GM18870 (cell line): ENCODE results near the gene SNX24.
A peak's percentile ranks its signal among the peaks of the same experiment; 100 is the strongest.
"Not testable (repeated sequence)": the region's sequence is repeated elsewhere in the genome, so short reads cannot be mapped to it uniquely, and the experiment has no call there.

ENCODE experiments used
- ATAC-seq: cut with Tn5 transposase; IDR thresholded peaks from one replicate; pipeline ENCODE4 v1.9.1; 2021; ENCODE audit warnings: moderate library complexity; ENCODE audit not compliant: unreplicated experiment

SNX24 gene

GRCh38 chr5:122959740-122960445, 114.5 kb downstream of the SNX24 start:
- ATAC-seq: no peak

DNA sequence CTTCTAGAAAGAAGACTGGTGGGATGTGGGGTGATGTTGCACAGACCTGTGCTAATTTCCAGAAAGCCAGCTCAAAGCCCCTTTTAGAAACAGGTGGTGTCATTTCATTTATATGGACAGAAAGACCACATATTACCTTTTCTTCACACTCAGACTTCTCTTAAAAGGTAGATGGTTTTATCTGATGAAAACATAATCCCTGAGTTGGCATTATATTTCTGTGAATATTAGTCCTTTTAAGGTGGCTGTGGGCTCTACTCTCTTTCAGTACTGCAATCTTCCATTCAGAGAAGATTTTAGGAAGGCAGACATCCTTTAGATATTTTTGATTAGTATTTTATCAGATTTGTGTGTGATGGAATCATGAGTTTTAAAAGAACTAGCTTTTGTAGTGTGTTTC, 117.9 kb downstream of the SNX24 start:
- ATAC-seq: no peak

GRCh38 chr5:122965111-122965510, 119.7 kb downstream of the SNX24 start:
- ATAC-seq: no peak

DNA sequence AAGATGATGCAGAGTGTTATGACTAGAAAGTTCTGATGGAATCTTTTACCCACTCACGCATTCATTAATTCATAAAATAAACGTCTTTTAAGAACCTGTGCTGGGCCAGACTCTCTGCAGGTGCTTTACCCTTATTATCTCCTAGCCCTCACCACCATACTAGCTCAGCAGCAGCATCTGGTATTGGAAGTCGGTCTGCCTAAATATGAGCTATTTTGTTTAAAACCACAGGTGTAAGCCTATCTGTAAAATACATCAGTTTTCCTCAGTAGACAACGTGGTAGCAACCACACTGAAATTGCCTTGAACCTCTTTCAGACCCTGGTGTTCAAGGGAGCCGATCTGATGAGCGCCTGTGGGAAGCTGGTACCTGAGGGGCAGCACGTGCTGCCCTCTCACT, 121.7 kb downstream of the SNX24 start:
- ATAC-seq: no peak

- ATAC-seq: peak; percentile 95
Measured at GRCh38 chr5:122967625-122968024, 122.2 kb downstream of the SNX24 start.

DNA sequence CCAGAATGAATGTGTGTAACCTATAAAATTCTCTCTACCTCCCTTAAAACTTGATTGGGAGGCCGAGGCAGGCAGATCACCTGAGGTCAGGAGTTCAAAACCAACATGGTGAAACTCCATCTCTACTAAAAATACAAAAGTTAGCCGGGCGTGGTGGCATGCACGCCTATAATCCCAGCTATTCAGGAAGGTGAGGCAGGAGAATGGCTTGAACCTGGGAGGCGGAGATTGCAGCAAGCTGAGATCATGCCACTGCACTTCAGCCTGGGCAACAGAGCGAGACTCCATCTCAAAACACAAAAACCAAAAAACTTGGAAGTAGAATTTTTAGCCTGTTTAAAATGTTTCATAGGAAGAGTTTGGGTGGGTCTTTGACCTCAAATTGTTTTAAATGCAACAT, 122.6 kb downstream of the SNX24 start:
- not testable (repeated sequence) for ATAC-seq

- ATAC-seq: no peak
Measured at GRCh38 chr5:122971333-122971732, 125.9 kb downstream of the SNX24 start.

DNA sequence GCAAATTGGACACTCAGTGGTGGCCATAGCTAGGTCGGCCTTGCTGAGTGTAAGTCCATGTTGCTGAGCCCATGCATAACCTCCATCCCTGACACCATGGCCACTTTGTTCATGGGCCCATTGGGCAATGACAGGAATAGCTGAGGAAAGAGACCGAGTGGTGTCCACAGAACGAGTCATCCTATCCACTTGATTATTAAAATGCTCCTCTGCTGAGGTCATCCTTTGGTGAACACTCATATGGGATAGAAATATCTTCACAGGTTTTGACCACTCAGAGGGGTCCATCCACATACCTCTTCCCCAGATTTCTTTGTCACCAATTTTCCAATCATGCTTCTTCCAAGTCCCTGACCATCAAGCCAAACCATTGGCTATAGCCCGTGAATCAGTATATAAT, 127.5 kb downstream of the SNX24 start:
- no peak for ATAC-seq

DNA sequence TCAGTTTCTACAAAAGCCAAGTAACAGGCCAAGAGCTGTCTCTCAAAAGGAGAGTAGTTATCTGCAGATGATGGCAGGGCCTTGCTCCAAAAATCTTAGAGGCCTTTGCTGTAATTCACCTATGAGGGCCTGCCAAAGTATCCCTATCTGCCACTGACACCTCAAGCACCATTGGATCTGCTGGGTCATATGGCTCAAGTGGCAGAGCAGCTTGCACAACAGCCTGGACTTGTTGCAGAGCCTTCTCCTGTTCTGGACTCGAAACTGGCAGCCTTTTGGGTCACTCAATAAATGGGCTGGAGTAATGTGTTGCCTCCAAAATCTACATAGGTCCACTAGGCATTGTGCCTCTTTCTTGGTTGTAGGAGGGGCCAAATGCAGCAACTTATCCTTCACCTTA, 128.3 kb downstream of the SNX24 start:
- not testable (repeated sequence) for ATAC-seq

DNA sequence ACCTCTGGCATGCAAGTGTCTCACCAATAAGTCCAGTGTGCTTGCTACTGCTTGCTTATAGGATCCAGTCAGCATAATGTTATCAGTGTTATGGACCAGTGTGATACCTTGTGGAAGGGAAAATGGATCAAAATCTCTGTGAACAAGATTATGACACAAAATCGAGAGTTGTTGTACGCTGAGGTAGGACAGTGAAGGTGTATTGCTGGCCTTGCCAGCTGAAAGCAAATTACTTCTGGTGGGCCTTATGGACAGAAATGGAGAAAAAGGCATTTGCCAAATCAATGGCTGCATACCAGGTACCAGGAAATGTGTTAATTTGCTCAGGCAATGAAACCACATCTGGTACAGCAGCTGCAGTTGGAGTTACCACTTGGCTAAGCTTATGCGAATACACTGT, 128.8 kb downstream of the SNX24 start:
- ATAC-seq: not testable (repeated sequence)

DNA sequence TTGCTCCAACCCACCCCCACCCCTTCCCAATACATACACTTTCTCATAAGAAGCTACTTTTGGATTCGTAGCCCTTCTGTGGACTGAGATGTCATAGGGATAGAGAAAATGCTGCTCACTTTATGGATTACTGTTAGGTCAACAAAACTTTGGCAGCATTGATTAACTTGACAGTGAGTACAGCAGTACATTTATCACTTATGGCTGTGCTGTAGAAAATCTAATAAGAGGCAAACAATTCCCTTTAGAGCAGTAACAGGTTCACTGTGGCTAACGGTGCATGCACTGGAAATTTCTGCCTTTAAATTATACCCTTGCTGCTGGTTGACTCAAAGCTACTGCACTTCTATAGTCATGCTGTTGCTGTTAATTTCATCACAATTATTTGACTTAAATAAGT, 131.9 kb downstream of the SNX24 start:
- ATAC-seq: no peak

GRCh38 chr5:122978068-122978467, 132.7 kb downstream of the SNX24 start:
- ATAC-seq: no peak

- no peak for ATAC-seq
Measured at GRCh38 chr5:122978644-122979297, 133.4 kb downstream of the SNX24 start.

GRCh38 chr5:122981846-122982245, 136.4 kb downstream of the SNX24 start:
- no peak for ATAC-seq

DNA sequence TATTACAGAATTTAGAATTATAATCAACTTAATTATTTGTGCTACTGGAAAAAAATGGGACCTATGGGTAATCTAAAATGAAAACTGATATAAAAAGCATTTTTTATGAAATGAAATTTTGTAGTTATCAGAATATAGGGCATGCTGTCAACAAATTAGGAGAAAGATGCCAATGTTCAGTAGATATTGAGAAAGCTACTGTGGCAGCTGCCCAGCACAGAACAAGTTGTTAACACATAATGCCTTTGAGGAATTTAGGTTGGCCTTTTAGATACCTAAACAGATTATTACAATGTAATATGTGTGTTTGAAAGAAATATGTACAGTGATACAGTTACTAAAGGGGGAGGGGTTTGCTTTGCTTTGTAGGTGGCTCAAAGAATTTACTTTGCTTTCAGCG, 137.0 kb downstream of the SNX24 start:
- no peak for ATAC-seq

GRCh38 chr5:122984425-122984824, 139.0 kb downstream of the SNX24 start:
- peak; percentile 51 for ATAC-seq

GRCh38 chr5:122985006-122985700, 139.7 kb downstream of the SNX24 start:
- ATAC-seq: no peak

DNA sequence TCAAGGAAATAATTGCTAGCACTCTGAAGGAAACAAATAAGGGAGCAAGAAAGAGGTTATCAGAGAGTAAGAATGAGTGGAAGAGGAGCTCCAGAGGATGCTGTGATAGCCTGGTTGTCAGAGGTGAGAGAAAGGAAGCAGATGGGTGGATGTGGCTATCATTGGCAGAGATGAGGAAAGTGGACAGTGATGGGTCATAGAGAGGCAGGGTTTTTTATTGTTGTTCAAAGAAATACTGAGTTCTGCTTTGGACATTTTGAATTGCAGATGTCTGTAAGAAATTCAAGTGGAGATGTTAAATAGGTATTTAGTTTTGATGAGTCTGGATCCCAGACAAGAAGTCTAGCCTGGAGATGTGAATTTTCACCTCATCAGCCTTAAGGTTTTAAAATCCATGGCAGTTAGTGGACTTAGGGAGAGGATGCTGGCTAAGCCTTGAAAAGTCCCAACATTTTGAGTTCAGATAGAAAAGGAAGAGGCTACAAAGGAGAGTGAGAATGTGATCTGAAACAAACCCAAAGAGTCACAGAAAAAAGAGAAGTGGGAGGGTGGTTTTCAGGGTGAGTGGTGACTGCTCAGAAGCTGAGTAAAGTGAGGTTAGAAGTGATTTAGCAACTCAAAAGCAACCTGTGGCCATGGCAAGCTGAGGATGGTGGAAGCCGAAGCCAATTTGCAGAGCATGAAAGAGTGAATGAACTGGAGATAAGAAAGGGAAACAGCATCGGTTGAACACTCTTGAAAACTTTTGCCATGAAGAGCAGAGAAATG, 140.7 kb downstream of the SNX24 start:
- ATAC-seq: peak; percentile 92

- ATAC-seq: no peak
Measured at GRCh38 chr5:122996091-122996490, 150.7 kb downstream of the SNX24 start.

GRCh38 chr5:122997294-122997693, 151.9 kb downstream of the SNX24 start:
- no peak for ATAC-seq

GRCh38 chr5:122999947-123000563, 154.6 kb downstream of the SNX24 start:
- ATAC-seq: peak; percentile 88
